Ramos (cell line): ENCODE results near the gene DOCK4.

Experiments used
- in situ Hi-C: fragments of 300-500 bp; cut with MboI; formaldehyde crosslinking; loops from one replicate; pipeline ENCODE4 v1.14.3; 2022; ENCODE audit warnings: low sequenced_read_pairs; ENCODE audit not compliant: unreplicated experiment

Gene DOCK4

GRCh38 chr7:112088484-112089016 is 117.6 kb downstream of the DOCK4 start:
- in situ Hi-C loops, result no loop called here

- in situ Hi-C loops, result no loop called here
Measured at GRCh38 chr7:112086496-112087254, 119.5 kb downstream of the DOCK4 start.

- in situ Hi-C loops, result no loop called here
Measured at GRCh38 chr7:112084520-112084971, 121.7 kb downstream of the DOCK4 start.

GRCh38 chr7:112083776-112084355 is 122.3 kb downstream of the DOCK4 start:
- in situ Hi-C loops, result no loop called here

- in situ Hi-C loops, result no loop called here
Measured at GRCh38 chr7:112082306-112082705, 123.9 kb downstream of the DOCK4 start.

- in situ Hi-C loops, result no loop called here
Measured at GRCh38 chr7:112081778-112082177, 124.4 kb downstream of the DOCK4 start.

- in situ Hi-C loops, result no loop called here
Measured at GRCh38 chr7:112080978-112081377, 125.2 kb downstream of the DOCK4 start.

GRCh38 chr7:112080441-112080840 is 125.8 kb downstream of the DOCK4 start:
- in situ Hi-C loops, result no loop called here

- in situ Hi-C loops, result no loop called here
Measured at GRCh38 chr7:112079673-112080072, 126.5 kb downstream of the DOCK4 start.

- in situ Hi-C loops, result no loop called here
Measured at GRCh38 chr7:112079122-112079521, 127.1 kb downstream of the DOCK4 start.

- in situ Hi-C loops, result no loop called here
Measured at GRCh38 chr7:112076324-112076723, 129.9 kb downstream of the DOCK4 start.

- in situ Hi-C loops, result no loop called here
Measured at GRCh38 chr7:112074464-112074863, 131.7 kb downstream of the DOCK4 start.

GRCh38 chr7:112073530-112073929 is 132.7 kb downstream of the DOCK4 start:
- in situ Hi-C loops, result no loop called here

GRCh38 chr7:112072541-112073245 is 133.5 kb downstream of the DOCK4 start:
- in situ Hi-C loops, result no loop called here

- in situ Hi-C loops, result no loop called here
Measured at GRCh38 chr7:112071856-112072255, 134.3 kb downstream of the DOCK4 start.

GRCh38 chr7:112070674-112071256 is 135.4 kb downstream of the DOCK4 start:
- in situ Hi-C loops, result no loop called here

GRCh38 chr7:112069879-112070321 is 136.3 kb downstream of the DOCK4 start:
- in situ Hi-C loops, result no loop called here

GRCh38 chr7:112068967-112069366 is 137.2 kb downstream of the DOCK4 start:
- in situ Hi-C loops, result no loop called here

- in situ Hi-C loops, result no loop called here
Measured at GRCh38 chr7:112067632-112068540, 138.3 kb downstream of the DOCK4 start.

- in situ Hi-C loops, result no loop called here
Measured at GRCh38 chr7:112067200-112067599, 139.0 kb downstream of the DOCK4 start.
